ENCODE measurements around the gene NEXMIF.
"Not testable (repeated sequence)": the region's sequence is repeated elsewhere in the genome, so short reads cannot be mapped to it uniquely, and the experiment has no call there.

The NEXMIF gene

DNA sequence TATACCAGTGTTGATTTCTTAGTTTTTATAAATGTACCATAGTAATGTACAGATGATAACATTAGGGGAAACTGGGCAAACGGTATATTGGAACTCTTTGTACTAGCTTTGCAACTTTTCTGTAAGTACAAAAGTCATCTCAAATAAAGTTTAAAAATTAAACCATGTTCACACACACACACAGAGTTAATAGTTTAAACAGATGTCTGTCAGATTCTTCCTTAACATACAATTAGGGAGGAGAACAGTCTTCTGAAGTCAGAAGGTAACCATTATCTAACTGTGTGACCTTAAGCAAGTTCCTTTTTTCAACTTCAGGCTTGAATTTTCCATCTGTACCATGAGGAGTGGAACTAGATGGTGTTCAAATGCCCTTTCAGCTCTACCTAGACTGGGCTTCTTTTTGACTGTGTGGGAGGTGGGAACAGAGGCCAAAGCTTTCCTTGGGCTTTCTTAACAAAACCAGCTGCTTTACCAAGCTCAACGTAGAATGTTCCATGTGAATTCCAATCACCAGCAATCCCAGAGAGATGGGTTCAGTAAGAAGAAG is 127.8 kb downstream of the NEXMIF start:
- DNase-seq: no peak

DNA sequence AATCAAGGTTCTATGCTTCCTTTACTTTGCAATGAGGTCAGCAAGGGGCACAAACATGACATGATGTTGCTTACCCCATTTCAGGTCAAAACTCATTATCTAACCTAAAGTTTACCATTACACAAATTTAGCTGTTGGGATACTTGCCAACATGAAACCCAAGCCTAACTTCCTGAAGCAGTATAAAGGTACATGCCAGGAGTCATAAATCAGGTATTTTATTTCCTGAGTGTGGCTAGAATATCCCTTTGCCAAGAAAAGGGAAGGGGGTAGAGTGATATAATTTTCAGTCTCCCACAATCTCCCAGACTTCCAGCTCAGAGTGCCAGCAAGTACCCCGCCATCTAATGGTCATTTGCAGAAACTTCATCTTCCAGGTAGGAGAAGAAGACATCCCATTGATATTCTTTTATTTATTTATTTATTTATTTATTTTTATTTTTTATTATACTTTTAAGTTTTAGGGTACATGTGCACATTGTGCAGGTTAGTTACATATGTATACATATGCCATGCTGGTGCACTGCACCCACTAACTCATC is 136.6 kb downstream of the NEXMIF start:
- no peak for DNase-seq

DNA sequence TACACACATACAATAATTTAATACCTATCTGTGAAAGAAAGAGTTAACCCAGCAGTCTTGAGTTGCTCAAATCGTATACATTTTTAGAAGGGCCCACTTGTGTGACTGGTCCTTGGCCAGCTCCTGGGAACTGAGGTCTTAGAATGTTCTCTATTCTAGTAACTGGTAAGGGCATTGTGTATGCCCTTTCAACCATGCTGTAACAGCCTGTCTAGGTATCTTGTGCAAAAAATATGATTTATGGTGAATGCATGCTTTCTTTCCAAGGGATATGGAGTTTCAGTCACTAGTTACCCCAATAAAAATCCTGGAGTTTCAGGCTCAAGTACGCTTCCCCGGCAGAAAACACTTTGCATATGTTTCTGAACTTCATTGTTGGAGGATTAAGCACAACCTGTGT is 140.6 kb downstream of the NEXMIF start:
- no peak for DNase-seq

DNA sequence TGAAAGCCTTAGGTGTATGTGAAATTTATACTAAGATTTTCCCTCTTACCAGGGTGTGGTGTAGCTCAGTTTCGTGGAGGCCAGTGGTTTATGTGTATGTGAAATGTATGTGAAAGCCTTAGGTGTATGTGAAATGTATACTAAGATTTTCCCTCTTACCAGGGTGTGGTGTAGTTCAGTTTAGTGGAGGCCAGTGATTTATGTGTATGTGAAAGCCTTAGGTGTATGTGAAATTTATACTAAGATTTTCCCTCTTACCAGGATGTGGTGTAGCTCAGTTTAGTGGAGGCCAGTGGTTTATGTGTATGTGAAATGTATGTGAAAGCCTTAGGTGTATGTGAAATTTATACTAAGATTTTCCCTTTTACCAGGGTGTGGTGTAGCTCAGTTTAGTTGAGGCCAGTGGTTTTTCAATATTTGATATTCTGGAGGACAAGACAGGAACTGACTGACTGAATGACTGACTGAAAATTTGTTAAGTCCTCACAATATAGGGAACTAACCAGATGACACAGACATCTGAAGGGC is 143.7 kb downstream of the NEXMIF start:
- no peak for DNase-seq

DNA sequence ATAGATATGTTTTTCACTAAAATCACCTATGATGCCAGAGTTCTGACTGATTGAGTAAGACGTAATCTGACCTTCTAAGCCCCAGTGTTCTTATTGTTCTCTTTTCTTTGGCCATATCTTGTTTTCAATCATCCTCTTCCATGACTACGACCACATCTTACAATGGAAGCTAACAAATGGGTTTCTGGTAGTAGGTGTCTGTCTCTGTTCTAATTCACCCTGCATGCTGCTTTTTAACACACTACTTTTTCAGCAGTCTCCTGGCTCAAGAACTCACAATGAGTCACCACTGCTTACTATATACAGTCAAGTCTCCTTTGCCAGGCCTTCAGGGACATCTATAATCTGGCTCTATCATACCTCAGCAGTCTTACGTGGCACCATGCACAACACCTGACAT is 146.1 kb downstream of the NEXMIF start:
- DNase-seq: no peak

DNA sequence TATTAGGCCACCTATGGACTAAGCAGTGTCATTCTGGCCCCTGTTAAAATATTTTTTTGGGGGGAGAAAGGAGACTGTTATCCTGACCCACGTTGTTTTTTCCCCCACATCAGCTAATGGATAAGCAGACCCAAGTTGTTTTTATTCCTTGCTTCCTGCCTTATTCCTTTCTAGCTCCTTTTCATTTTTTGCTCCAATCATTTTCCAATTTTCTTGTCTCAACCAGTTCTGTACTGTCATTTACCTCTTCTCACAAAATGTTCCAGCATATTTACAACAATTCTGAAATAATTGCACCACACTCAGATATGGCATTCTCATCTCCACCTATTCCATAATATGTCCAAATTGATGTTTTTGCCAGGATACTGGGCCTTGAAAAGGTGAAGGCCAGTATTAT is 150.3 kb downstream of the NEXMIF start:
- no peak for DNase-seq

DNA sequence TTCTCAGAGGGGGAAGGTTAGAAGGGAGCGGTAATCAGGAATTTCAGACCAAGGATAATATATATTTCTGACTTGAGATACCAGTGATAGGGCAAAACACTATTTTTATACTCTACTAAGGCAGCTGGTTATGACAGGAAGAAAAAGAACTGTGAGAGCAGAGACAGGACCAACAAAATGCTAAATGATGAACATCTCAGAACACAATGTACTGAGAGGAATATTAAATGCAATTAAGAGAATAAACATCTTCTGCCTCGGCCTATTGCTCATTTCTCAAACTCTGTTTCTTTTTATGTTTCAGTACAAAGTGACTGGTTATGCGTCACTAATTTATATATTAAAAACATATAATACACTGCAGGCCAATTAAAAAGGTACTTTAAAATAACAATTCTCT is 188.8 kb downstream of the NEXMIF start:
- no peak for DNase-seq

DNA sequence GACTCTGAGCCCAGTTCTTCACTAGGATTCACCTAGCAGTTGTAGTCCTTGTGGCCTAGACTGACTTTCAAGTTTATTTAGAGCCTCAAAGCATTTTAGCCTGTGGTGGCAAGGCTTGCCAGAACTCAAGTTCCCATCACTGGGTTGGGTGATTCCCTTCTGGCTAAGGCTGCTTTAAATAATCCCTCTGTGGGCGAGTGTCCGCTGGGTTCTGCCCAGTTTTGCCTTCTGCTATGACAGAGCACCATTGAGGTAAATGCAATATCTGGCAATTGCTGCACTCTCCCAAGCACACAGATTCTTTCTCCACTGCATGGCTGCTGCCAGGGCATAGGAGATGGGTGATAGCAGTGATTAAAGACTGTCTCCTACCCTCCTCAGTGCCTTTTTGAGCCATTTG is 220.0 kb downstream of the NEXMIF start:
- DNase-seq: no peak

DNA sequence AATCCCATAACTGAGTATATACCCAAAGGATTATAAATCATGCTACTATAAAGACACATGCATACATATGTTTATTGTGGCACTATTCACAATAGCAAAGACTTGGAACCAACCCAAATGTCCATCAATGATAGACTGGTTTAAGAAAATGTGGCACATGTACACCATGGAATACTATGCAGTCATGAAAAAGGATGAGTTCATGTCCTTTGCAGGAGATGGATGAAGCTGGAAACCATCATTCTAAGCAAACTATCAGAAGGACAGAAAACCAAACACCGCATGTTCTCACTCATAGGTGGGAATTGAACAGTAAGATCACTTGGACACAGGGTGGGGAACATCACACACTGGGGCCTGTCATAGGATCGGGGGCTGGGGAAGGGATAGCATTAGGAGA is 223.9 kb downstream of the NEXMIF start:
- DNase-seq: not testable (repeated sequence)

DNA sequence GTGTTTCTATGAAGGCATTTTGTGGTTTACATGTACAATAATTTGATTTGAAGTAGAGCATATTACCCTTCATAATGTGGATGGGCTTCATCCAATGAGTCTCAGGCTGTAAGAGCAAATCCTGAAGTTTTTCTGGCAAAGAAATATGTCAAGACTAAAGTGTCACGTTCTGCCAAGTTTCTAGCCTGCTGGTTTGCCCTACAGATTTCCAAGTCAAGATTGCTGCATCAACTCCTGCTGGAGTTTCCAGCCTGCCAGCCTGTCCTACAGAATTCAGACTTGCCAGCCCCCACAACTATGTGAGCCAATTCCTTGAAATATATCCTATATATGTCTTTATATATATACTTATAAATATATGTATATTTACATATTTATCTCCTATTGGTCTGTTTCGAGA is 240.8 kb downstream of the NEXMIF start:
- no peak for DNase-seq
